Ectodermal cell (in vitro differentiated cells): Measurements from ENCODE around the gene SEZ6.

Experiments
- H3K27ac ChIP-seq: 2 replicates; pipeline ENCODE4 v1.7.0; 2013; ENCODE audit warnings: mild to moderate bottlenecking, low read depth, low read length; ENCODE audit not compliant: insufficient read depth, poor library complexity, severe bottlenecking
- H3K27me3 ChIP-seq: 2 replicates; pipeline ENCODE4 v1.7.0; 2013; ENCODE audit warnings: mild to moderate bottlenecking, low read length; ENCODE audit not compliant: insufficient read depth, control insufficient read depth, poor library complexity, severe bottlenecking
- H3K36me3 ChIP-seq: one replicate; pipeline ENCODE4 v1.7.0; 2013; ENCODE audit warnings: low read length; ENCODE audit not compliant: control insufficient read depth, insufficient read depth
- H3K4me1 ChIP-seq: one replicate; pipeline ENCODE4 v1.7.0; 2013; ENCODE audit warnings: low read length; ENCODE audit not compliant: control insufficient read depth, insufficient read depth
- H3K4me3 ChIP-seq: 2 replicates; pipeline ENCODE4 v1.7.0; 2013; ENCODE audit warnings: low read depth, low read length, control low read depth; ENCODE audit not compliant: insufficient read depth
- H3K9me3 ChIP-seq: 2 replicates; pipeline ENCODE4 v1.7.0; 2013; ENCODE audit warnings: mild to moderate bottlenecking, low read length, moderate library complexity; ENCODE audit not compliant: control insufficient read depth
- WGBS, 2 experiments: methylation state at CpG; one replicate each; pipeline ENCODE4 v1.1.7; 2013; ENCODE audit warnings: missing lambda C conversion rate in 2 of 2; 5-methylcytosine and 5-hydroxymethylcytosine counted together

Gene SEZ6

GRCh38 chr17:29045026-29045425 is 39.2 kb upstream of the SEZ6 start:
- WGBS, 2 experiments: 91 to 98% methylated on average over 4 of the region's 4 CpGs
- H3K36me3 ChIP-seq: no peaks in the 10 kb centered on the region
- H3K9me3 ChIP-seq: no peaks in the 10 kb centered on the region
- H3K27ac ChIP-seq: no peak overlapping the region
- H3K4me1 ChIP-seq: peaks cover 45% of the 10 kb centered on the region
- H3K4me3 ChIP-seq: no peak overlapping the region
- no peaks in the 10 kb centered on the region for H3K27me3 ChIP-seq

DNA sequence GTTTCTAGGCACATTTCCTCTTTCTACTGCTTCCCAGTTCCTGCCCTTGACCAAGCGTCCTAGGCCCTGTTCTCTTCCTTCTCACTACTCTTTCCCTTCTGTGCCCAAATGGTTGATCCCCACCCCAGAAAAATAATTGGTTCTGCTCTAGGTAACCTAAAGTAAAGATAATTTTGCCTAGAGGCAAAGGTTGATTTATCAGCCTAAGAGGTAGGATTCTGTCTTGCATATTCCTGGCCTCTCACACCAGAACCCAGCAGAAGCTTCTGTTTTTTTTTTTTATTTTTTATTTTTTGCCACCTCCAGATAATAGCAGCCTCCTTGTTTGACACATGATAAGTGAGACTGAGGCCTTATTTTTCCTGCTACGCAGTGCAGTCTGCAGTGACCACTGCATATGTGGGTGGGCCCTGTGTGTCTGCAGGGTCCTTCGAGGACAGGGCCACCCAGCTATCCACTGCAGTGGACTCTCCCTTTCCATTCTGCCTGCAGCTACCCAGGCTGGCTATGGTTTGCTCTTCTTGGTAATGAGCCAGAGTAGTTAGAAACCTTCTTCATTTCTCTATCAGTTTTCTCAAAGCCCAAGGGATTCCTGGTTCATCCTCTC is 37.8 kb upstream of the SEZ6 start:
- no peaks in the 10 kb centered on the region for H3K9me3 ChIP-seq
- WGBS, 2 experiments: 91% methylated on average over 3 of the region's 3 CpGs
- peaks cover 43% of the 10 kb centered on the region for H3K4me1 ChIP-seq
- H3K4me3 ChIP-seq: no peak overlapping the region
- H3K27me3 ChIP-seq: no peaks in the 10 kb centered on the region
- H3K27ac ChIP-seq: no peak overlapping the region
- H3K36me3 ChIP-seq: no peaks in the 10 kb centered on the region

DNA sequence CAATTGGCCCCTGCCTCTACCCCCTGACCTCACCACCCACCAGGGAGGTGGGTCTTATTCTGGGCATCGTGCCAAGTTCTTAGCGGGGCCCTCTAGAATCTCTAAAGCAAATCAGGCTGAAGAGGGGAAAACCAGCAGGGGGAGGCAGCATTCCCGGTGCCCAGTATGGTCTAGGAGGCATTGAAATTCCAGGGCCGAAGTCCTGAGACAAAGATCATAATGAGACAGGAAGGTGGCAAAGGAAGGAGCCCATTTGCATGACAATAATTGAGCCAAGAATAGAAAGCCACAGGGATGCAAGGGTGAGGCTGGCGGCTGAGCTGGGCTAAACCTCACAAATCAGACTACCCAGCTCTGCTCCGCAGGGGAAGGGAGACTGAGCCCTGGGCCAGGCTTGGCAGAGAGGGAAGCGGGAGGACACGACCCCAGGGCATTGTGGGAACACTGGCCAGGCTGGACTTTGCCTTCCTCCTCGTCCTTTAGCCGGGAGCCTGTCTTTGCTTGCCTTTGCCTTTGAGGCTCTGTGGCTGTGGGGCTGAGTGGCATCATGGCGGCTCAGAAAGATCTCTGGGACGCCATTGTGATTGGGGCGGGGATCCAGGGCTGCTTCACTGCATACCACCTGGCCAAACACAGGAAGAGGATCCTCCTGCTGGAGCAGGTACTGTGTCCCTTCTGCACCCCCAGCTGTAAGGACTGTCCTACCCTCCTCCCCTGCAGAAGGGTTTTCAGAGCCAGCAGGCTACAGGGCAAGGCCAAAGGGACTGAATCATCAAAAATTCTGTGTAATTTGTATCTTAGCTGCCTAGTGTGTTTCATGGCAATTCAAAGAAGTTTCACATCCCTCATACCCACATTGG is 37.1 kb upstream of the SEZ6 start, which contains the start of gene PIPOX:
TSS of gene PIPOX (plus strand) at position 463 of the 860 bp plus-strand sequence. CDS start at position 548, 85 bp downstream.
- no peaks in the 10 kb centered on the region for H3K9me3 ChIP-seq
- no peaks in the 10 kb centered on the region for H3K36me3 ChIP-seq
- peaks cover 42% of the 10 kb centered on the region for H3K4me1 ChIP-seq
- no peak within 1 kb of the TSS for H3K4me3 ChIP-seq
- WGBS, 2 experiments: 12% methylated on average over 13 of the region's 13 CpGs
- H3K27me3 ChIP-seq: no peaks in the 10 kb centered on the region
- peak within 1 kb of the TSS; percentile 27 for H3K27ac ChIP-seq

DNA sequence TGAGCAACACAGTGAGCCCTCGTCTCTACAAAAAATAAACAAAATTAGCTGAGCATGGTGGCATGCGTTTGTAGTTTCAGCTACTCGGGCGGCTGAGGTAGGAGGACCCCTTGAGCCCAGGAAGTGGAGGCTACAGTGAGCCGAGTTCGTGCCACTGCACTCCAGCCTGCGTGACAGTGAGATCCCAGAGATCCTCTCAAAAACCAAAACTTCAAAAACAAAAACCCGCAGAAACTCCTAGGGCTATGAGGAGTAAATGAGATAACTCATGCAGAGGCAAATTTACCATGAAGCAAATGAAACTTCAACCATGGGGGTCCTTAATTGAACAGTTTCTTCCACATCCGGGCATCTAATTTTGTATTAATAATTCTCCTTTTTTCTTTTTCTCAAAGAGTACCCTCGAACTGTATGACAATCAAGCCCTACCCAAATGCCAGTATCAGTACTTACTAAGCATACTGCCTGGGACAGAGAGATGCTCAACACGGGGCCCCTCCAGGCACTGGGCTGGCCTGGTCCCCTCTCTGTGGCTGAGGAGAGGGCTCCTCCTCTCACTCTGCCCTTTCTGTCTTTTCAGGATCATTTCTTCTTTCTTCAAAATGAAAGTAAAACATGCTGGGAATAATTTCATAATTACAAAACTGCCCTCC is 36.3 kb upstream of the SEZ6 start:
- Histone ChIP-seq H3K9me3 (no peaks in the 10 kb centered on the region), H3K27ac (no peak overlapping the region), H3K4me3 (no peak overlapping the region), H3K4me1 (peaks cover 50% of the 10 kb centered on the region), H3K27me3 (no peaks in the 10 kb centered on the region), H3K36me3 (no peaks in the 10 kb centered on the region)
- 69% methylated on average over 11 of the region's 11 CpGs for WGBS, 2 experiments

- Histone ChIP-seq H3K4me1 (peaks cover 51% of the 10 kb centered on the region), H3K9me3 (no peaks in the 10 kb centered on the region), H3K27me3 (no peaks in the 10 kb centered on the region), H3K27ac (no peak overlapping the region), H3K36me3 (no peaks in the 10 kb centered on the region), H3K4me3 (no peak overlapping the region)
- WGBS, 2 experiments: 96% methylated on average over 6 of the region's 6 CpGs
Observed at GRCh38 chr17:29041571-29041970, 35.7 kb upstream of the SEZ6 start.

DNA sequence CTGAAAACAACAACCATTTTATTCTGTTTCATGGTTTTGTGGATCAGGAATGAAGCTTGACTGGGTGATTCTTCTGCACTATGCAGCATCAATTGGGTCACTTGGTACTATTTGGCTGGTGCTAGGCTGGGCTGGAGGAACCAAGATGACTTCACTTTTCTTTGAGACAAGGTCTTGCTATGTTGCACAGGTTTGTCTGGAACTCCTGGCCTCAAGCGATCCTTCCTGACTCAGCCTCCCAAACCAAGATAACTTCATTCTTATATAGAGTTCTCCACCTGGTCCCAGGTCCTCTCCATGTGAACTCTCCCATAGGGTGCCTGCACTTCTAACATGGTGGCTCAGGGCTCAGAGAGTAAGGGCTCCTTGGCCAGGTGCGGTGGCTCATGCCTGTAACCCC is 35.3 kb upstream of the SEZ6 start:
- Histone ChIP-seq H3K4me3 (no peak overlapping the region), H3K27me3 (no peaks in the 10 kb centered on the region), H3K36me3 (no peaks in the 10 kb centered on the region), H3K27ac (no peak overlapping the region), H3K9me3 (no peaks in the 10 kb centered on the region), H3K4me1 (peaks cover 51% of the 10 kb centered on the region)
- 93 to 95% methylated on average over 2 of the region's 2 CpGs for WGBS, 2 experiments

- Histone ChIP-seq H3K4me1 (peaks cover 51% of the 10 kb centered on the region), H3K27ac (no peak overlapping the region), H3K36me3 (no peaks in the 10 kb centered on the region), H3K9me3 (no peaks in the 10 kb centered on the region), H3K4me3 (no peak overlapping the region), H3K27me3 (no peaks in the 10 kb centered on the region)
- 80 to 83% methylated on average over 13 of the region's 13 CpGs for WGBS, 2 experiments
Observed at GRCh38 chr17:29039764-29040598, 34.1 kb upstream of the SEZ6 start.

GRCh38 chr17:29038085-29038795 is 32.4 kb upstream of the SEZ6 start:
- Histone ChIP-seq H3K4me1 (peaks cover 42% of the 10 kb centered on the region), H3K36me3 (no peaks in the 10 kb centered on the region), H3K4me3 (no peak overlapping the region), H3K27me3 (no peaks in the 10 kb centered on the region), H3K27ac (no peak overlapping the region), H3K9me3 (peaks cover 6% of the 10 kb centered on the region)
- 31 to 36% methylated on average over 15 of the region's 15 CpGs for WGBS, 2 experiments

- Histone ChIP-seq H3K4me3 (no peak overlapping the region), H3K36me3 (no peaks in the 10 kb centered on the region), H3K27me3 (no peaks in the 10 kb centered on the region), H3K27ac (no peak overlapping the region), H3K9me3 (peaks cover 6% of the 10 kb centered on the region), H3K4me1 (peaks cover 41% of the 10 kb centered on the region)
- WGBS, 2 experiments: 84 to 85% methylated on average over 10 of the region's 10 CpGs
Observed at GRCh38 chr17:29037739-29038084, 31.9 kb upstream of the SEZ6 start.
